HG03196 (cell line): ENCODE measurements around the gene CHKA.

ENCODE experiments used
- ATAC-seq: cut with Tn5 transposase; IDR thresholded peaks from one replicate; pipeline ENCODE4 v1.9.1; 2021; ENCODE audit not compliant: unreplicated experiment

Gene CHKA

DNA sequence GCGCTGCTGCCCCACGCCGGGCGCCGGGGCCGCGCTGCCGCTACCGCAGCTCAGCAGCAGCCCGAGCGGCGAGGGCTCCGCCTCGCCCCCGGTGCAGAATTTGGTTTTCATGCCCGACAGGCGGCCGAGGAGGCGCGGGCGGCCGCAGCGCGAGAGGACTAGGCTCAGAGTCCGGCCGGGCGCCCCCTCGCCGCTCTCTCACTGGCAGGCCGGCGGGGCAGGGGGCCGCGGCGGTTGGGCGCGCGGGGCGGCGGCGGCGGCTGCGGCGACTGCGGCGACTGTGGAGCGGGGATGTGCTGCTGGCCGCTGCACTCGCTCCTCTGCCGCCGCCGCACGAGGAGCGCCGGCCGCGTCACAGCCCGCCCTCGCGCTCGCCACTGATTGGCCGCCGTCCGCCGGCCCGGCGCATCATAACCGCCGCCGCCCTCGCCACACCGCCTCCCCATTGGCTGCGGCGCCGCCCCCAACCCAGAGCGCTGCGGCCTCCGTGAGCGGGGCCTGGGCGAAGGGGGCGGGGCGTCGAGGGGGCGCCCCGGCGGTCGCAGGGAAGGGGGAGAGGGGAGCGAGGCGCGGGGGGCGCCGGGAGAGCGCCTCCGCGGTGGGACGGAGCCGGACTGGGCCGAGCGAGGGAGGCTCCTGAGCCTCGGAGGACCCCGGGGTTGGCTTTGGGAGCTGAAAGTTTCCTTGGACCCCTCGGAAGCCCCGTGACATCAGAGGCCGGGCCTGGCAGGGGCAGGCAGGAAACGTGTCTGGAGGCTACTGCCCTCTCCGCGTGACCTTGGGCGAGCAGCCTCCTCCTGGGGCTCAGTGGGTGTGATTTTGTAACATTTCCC is at the start of gene CHKA:
TSS of gene CHKA (minus strand) at position 322 of the 833 bp plus-strand sequence. CDS start at position 111, 211 bp downstream.
- peak; percentile 72 for ATAC-seq

- ATAC-seq, result no peak
These were observed 48.3 kb upstream of the CHKA start for GRCh38 chr11:68169442-68169841.

DNA sequence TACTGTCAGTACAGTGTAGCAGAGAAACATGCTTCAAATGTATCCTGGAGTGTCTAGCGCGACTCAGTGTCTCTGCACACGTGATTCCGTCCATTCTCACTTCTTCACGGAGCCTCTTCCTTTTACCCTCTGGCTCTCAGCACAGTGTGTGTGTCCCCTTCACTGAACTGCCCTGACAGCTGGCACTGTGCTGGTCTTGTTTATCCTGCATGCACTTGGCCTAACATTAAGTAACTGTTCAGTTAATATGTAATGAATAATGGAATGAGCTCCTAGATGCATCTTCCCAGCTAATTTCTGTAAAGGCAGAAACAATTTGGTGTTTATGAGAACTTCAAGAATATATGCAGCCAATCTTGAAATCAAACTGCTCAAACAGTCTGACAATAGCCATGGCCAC is 47.5 kb upstream of the CHKA start:
- no peak for ATAC-seq

DNA sequence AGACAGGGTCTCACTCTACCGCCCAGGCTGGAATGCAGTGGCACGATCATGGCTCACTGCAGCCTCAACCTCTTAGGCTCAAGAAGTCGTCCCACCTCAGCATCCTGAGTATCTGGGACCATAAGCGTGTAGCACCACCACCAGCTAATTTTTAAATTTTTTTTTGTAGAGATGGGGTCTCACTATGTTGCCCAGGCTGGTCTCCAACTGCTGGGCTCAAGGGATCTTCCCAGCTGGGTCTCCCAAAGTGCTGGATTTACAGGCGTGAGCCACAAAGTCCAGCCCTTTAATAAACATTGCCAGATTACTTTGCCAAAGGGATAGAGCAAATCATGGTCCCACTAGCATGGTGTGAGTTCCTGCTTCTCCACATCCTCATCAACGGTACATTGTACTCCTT is 46.3 kb upstream of the CHKA start:
- ATAC-seq, result no peak

DNA sequence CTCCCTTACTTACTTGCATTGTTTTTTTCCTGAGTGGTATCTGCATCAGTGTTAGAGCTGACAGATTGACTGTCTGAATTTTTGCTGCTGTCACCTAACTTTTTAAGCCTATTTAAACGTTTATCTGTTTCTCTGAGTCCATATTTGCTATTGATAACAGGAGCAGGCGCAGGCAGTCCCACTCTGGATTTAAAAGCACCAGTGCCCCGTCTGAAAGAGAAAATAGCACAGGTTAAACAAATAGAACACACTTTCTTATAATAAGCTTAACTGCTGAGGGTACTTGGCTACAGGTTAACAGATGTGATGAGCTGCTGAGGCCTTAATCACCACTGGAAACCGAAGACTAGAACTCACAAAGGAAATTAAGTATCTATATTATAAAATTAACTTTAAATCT is 45.8 kb upstream of the CHKA start:
- no peak for ATAC-seq

- no peak for ATAC-seq
These were observed 44.4 kb upstream of the CHKA start for GRCh38 chr11:68165601-68166000.

DNA sequence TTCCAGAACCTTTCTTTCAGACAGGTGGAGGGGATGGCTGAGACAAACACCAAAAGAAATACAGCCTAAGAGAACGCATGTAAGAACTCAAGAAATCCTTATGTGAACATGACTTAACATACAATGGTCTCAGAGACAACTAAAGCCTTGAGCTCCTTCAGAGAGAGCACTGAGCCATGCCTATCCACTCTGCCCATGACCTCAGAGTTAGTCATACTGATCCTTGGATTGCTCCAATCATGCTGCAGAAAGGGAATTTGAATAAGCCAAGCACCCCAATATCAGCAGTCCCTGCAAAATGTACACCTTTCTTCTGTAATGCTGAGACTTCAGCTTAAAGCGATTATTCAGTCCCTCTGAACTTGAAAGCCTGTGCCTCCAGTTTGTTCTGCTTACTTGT is 43.2 kb upstream of the CHKA start:
- no peak for ATAC-seq

DNA sequence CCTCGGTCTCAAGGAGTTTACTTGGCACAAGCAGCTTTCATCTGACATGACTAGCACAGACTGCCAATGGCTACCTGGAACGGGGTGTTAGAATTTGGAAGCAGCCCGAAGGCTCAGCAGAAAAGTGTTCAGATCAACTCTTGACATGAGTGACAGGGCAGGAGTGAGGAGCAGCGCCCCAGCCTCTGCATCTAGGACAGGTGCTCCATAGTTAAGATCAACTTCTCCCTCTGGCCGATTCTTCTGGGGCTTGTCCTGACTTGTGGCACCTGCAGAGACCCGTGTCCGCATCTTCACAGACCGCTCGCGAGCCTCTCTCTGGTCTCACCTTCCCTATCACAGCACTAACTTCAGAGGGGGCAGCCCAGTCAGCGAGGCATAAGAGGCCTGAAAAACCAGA is 42.5 kb upstream of the CHKA start:
- ATAC-seq, result no peak

DNA sequence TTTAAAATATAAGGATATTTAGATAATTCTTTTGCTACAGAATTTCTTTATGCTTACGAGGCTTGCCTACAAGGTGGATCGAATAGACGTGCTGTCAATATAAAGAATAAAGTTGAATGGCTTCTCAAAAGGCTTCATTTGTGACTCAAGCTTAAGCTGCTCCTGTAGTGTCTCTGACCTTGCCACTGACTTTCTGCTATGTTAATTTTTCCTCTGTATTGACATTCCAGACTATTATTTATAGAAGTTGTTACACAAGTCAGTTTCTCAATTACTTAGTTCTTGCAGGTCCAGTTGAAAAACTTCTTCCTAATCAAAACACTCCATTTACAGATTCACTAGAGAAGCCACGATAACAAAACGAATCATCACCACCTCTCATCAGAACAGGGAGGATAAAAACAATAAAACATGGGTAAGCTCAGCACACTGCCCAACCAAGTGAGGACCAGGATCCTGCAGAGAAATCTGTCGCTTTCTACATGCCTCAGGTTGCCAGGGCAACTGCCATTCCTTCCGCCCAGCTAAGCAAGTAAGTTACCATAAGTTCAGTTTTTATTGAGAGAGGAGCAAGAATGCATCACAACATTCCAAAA is 39.0 kb upstream of the CHKA start:
- no peak for ATAC-seq

DNA sequence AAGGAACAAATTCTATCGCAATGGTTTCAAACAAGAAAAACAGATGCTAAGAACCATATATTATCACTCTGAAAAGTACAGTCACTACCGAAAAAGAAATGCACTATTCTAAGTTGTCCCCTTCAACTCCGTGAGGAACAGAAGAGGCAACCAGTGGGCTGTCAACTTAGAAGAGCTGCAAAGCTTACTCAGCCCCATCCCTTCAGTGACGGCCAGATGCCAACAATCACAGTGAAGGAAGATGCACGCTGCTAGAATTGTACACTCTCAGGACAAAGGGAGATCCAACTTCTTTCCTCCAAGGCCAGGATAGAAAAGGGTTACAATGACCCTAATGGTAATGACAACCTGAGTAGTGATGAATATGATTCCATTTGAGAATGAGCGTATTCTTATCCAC is 38.5 kb upstream of the CHKA start:
- ATAC-seq, result no peak

GRCh38 chr11:68159161-68159560 is 38.0 kb upstream of the CHKA start:
- no peak for ATAC-seq

DNA sequence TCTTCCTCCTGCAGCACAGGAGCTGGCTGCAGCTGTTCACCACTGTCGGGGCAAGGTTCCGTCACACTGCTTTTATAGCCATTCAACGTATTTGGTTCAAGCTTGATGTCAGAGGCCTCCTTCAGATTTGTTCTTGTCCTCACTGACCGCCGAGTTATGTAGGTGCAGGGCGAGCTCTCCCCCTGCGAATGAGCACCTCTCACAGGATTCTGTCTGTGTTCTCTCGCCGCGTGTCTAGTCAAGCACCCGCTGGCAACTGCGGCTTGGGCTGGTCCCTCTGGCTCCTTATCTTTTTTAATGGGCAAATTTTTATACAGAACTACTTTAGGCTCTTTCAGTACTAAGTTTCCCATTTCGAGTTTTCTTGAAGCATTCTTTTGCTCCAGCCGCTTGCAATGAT is 37.4 kb upstream of the CHKA start:
- ATAC-seq, result no peak

GRCh38 chr11:68153742-68154141 is 32.6 kb upstream of the CHKA start:
- no peak for ATAC-seq

GRCh38 chr11:68150037-68150436 is 28.8 kb upstream of the CHKA start:
- no peak for ATAC-seq

GRCh38 chr11:68149417-68149816 is 28.2 kb upstream of the CHKA start:
- no peak for ATAC-seq

DNA sequence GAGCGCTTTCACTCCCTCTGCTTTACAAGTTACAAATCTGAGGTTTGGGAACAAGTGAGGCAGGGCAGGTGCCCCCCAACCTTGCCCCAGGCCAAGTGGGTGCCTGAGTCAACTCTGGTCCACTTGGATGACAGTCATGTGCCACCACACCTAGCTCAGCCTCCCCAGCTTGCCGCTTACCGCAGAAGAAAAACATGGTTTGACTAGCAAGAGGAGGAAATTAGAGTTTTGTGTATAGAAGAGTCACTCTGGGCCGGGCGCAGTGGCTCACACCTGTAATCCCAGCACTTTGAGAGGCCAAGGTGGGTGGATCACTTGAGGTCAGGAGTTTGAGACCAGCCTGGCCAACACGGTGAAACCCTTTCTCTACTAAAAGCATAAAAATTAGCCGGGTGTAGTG is 27.7 kb upstream of the CHKA start:
- ATAC-seq, result no peak

- ATAC-seq, result no peak
These were observed 27.1 kb upstream of the CHKA start for GRCh38 chr11:68148071-68148805.

DNA sequence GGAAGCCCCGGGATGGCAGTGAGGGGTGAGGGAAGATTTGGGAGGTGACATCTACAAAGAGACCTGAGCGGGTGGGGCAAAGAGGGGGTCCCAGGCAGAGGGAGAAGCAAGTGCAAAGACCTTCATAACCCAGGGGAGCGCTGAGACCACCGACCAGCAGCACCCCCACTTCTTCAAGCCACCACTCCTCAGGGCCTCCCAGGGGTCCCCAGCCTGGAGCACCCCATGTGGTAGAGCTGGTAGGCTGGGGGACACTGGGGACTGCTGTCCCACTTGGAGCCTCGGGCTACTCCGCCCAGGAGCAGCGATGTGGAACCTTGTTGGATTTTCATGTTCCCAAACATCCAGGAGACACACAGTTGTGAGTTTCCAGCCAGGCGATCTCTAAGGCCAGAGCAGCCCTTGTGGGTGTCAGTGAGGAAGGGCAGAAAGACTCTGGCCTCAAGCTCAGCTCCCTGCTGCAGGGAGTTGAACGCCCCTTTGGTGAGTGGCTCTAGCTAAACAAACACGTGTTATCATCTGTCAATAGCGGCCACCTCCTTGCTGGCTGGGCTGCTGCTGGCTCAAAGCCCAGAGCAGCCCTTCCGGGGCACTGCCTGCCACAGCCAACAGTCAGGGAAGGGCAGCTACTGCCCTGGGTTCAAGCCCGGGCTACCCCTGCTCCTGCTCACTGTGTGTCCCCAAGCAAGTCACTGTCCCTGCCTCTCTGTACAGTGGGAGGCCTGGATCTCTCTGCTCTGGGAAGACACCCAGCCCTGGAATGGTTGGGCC is 25.7 kb upstream of the CHKA start:
- no peak for ATAC-seq

- ATAC-seq, result no peak
These were observed 24.9 kb upstream of the CHKA start for GRCh38 chr11:68146010-68146540.

- ATAC-seq, result no peak
These were observed 24.1 kb upstream of the CHKA start for GRCh38 chr11:68145120-68145866.
